HG02973 (cell line): ENCODE results near the gene DNM1.

ENCODE experiments used
- ATAC-seq: cut with Tn5 transposase; IDR thresholded peaks from one replicate; pipeline ENCODE4 v1.9.1; 2021; ENCODE audit warnings: moderate library complexity; ENCODE audit not compliant: unreplicated experiment

The DNM1 gene

DNA sequence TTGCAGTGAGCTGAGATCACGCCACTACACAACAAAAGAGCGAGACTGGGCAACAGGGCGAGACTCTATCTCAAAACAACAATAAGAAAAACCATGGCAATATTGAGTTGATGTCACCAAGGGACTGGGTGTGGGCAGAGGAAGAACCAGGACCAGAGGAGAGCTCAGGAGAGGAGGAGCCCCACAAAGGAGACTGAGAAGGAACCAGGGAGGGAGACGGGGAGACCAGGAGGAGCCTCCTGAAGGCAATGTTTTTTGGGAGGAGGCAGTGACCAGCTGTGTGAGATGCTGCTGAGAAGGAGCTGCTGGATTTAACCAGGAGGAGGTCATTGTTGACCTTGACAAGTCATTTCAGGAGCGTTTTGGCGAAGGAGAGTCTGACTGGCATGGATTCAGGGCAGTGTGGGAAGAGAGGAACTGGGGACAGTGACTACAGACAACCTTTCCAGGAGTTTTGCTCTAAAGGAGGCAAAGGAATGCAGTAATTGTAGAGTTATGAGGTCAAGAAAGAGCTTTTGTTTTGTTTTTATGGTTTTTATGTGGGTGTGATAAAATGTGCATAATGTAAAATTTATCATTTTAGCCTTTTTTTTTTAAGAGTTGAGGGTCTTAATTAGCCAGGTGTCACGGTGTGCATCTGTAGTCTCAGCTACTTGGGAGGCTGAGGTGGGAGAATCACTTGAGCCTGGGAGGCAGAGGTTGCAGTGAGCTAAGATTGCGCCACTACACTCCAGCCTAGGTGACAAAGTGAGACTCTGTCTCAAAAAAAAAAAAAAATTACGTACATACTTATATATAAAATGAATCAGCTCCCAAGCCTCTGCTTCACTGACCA, 101.2 kb downstream of the DNM1 start:
- no peak for ATAC-seq
